CD4-positive, alpha-beta T cell treated with Interleukin-4 for 4 hours (primary cell): ENCODE results near the gene ANKS1B.

Experiments used
- DNase-seq: peaks from one replicate; pipeline ENCODE4 v3.0.0-alpha.2; 2020

Gene ANKS1B

GRCh38 chr12:99436584-99436983, 548.2 kb downstream of the ANKS1B start:
- DNase-seq = no peak

GRCh38 chr12:99435095-99435791, 549.5 kb downstream of the ANKS1B start:
- DNase-seq = no peak

GRCh38 chr12:99433155-99433554, 551.6 kb downstream of the ANKS1B start:
- DNase-seq = no peak

- no peak for DNase-seq
These were observed 553.5 kb downstream of the ANKS1B start for GRCh38 chr12:99431203-99431602.

GRCh38 chr12:99427104-99427503, 557.6 kb downstream of the ANKS1B start:
- DNase-seq = no peak

- no peak for DNase-seq
These were observed 566.4 kb downstream of the ANKS1B start for GRCh38 chr12:99418379-99418778.

GRCh38 chr12:99413751-99414150, 571.0 kb downstream of the ANKS1B start:
- DNase-seq = no peak

GRCh38 chr12:99393763-99394162, 591.0 kb downstream of the ANKS1B start:
- DNase-seq = no peak

- no peak for DNase-seq
These were observed 592.5 kb downstream of the ANKS1B start for GRCh38 chr12:99392091-99392850.

GRCh38 chr12:99390707-99391106, 594.0 kb downstream of the ANKS1B start:
- no peak for DNase-seq

- DNase-seq = no peak
These were observed 595.0 kb downstream of the ANKS1B start for GRCh38 chr12:99389751-99390150.

GRCh38 chr12:99388671-99389195, 596.0 kb downstream of the ANKS1B start:
- no peak for DNase-seq

GRCh38 chr12:99387661-99388060, 597.1 kb downstream of the ANKS1B start:
- no peak for DNase-seq

- DNase-seq = no peak
These were observed 597.8 kb downstream of the ANKS1B start for GRCh38 chr12:99386907-99387306.

- DNase-seq = no peak
These were observed 601.5 kb downstream of the ANKS1B start for GRCh38 chr12:99383258-99383657.

- DNase-seq = no peak
These were observed 602.7 kb downstream of the ANKS1B start for GRCh38 chr12:99381992-99382391.

GRCh38 chr12:99380701-99381100, 604.0 kb downstream of the ANKS1B start:
- DNase-seq = no peak

- DNase-seq = no peak
These were observed 610.7 kb downstream of the ANKS1B start for GRCh38 chr12:99374023-99374422.

GRCh38 chr12:99372257-99372920, 612.3 kb downstream of the ANKS1B start:
- no peak for DNase-seq

GRCh38 chr12:99370421-99371138, 614.2 kb downstream of the ANKS1B start:
- DNase-seq = no peak

- DNase-seq = no peak
These were observed 617.6 kb downstream of the ANKS1B start for GRCh38 chr12:99367181-99367580.

- no peak for DNase-seq
These were observed 632.5 kb downstream of the ANKS1B start for GRCh38 chr12:99352269-99352668.

GRCh38 chr12:99343960-99344359, 640.8 kb downstream of the ANKS1B start:
- DNase-seq = no peak
